Esophagus squamous epithelium (tissue), 4 donors: ENCODE results near the gene PFDN6.

Experiments used
- POLR2A ChIP-seq, 4 donors: fragments of 450-650 bp; IDR thresholded peaks; one replicate each; pipeline ENCODE4 v1.6.1; 2017; ENCODE audit warnings: antibody characterized with exemption in 4 of 4, mild to moderate bottlenecking in 4 of 4, moderate library complexity in 3 of 4
- TF ChIP-seq, protein P1 (sequence below), 6 experiments: fragments of 450-650 bp in 4 of 6; fragments of 200-600 bp in 2 of 6; sonication (generic) in 2 of 6; IDR thresholded peaks; one replicate each; pipeline ENCODE4 v1.5.1; 2016 to 2019; ENCODE audit warnings: antibody characterized with exemption in 6 of 6, mild to moderate bottlenecking in 4 of 6, moderate library complexity in 4 of 6

DNA sequence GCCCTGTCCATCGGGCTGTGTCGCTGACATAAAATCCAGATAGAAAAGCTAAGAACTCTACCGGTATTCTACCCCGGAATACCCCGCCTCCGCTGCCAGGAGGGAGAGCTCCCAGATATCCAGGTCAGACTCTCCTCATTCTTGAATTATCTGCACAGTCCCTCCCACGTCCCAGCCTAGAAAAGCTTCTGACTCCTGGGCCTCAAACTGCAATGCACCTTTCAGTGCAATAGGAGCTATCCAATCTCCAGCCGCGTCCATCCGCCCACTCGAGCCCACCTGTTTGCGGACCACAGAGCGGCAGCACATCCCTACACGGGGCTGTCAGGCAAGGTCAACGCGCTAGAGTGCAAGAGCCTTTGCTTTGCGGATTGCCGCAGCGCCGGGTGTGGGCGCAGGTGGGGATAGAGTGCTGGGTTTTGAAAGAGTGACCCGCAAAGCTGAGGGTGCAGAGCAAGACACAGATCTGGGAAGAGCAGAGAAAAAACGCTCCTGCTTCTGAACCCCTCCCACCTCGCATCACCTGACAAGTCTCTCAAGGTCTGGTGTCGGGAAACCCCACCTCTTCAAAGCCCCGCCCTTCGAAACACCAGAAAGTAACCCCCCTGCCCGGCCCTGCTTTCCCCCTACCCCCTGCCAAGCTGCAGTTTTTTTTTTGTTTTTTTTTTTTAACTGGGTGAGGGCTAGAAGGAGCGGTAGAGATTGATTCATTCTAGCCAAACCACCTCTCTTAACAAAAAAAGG is 23.1 kb downstream of the PFDN6 start:
- TF ChIP-seq, protein P1, sequence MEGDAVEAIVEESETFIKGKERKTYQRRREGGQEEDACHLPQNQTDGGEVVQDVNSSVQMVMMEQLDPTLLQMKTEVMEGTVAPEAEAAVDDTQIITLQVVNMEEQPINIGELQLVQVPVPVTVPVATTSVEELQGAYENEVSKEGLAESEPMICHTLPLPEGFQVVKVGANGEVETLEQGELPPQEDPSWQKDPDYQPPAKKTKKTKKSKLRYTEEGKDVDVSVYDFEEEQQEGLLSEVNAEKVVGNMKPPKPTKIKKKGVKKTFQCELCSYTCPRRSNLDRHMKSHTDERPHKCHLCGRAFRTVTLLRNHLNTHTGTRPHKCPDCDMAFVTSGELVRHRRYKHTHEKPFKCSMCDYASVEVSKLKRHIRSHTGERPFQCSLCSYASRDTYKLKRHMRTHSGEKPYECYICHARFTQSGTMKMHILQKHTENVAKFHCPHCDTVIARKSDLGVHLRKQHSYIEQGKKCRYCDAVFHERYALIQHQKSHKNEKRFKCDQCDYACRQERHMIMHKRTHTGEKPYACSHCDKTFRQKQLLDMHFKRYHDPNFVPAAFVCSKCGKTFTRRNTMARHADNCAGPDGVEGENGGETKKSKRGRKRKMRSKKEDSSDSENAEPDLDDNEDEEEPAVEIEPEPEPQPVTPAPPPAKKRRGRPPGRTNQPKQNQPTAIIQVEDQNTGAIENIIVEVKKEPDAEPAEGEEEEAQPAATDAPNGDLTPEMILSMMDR (IDR thresholded peaks at IDR 0.05): no peak
- peak in 1 of 4 donors; percentile 43 for TF ChIP-seq POLR2A (IDR thresholded peaks at IDR 0.05)
